GM21737 (cell line): ENCODE measurements around the gene PKLR.
"Not testable (repeated sequence)": the region's sequence is repeated elsewhere in the genome, so short reads cannot be mapped to it uniquely, and the experiment has no call there.

Experiments used
- ATAC-seq: cut with Tn5 transposase; IDR thresholded peaks from one replicate; pipeline ENCODE4 v1.9.1; 2021; ENCODE audit warnings: mild to moderate bottlenecking, moderate library complexity; ENCODE audit not compliant: unreplicated experiment

PKLR gene

DNA sequence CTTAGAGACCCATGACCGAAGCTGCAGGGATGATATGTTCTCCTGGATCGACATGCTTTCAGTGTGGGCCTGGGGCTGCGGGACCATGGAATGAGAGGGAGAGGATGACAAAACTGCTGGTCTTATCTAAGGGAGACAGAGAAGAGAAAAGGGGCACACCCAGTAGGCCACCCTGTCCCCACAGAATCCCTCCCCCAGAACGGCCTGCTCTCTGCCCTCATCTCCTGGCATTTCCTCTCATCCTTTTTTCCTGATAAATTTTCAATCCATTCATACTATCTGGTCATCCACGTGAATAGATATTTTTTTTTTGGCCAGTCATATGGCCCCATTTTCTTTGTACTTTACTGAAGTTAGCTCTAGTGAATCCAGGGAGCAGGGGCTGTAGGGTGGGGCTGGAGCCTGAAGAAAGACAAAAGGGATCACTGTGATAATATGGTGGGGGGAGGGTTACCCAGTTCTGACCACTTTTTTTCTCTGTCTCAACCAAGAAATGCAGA is at the start of gene PKLR:
TSS of gene PKLR (minus strand) at position 97 of the 500 bp plus-strand sequence. CDS start at position 54, 43 bp downstream.
- ATAC-seq = no peak

- no peak for ATAC-seq
Observed at GRCh38 chr1:155342842-155343241, 41.6 kb upstream of the PKLR start.

- no peak for ATAC-seq
Observed at GRCh38 chr1:155339515-155340097, 38.4 kb upstream of the PKLR start.

DNA sequence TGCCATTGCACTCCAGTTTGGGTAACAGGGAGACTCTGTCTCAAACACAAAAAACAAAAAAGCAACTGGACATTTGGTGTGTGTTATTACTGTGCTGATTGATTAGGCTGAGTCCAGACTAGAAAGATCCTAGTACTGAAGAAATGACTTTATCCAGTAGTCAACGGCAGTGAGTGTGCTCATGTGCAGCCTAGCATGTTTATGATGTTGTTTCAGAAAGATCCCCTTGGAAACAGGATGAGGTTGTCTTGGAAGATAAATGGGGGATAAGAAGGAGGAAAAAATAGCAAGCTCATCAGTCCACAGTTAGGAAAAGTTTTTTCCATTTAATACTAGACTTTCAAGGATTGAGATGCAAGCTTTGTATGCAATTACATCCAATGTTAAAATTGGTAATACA is 33.7 kb upstream of the PKLR start:
- ATAC-seq = no peak

GRCh38 chr1:155329980-155330598 is 28.9 kb upstream of the PKLR start:
- no peak for ATAC-seq

DNA sequence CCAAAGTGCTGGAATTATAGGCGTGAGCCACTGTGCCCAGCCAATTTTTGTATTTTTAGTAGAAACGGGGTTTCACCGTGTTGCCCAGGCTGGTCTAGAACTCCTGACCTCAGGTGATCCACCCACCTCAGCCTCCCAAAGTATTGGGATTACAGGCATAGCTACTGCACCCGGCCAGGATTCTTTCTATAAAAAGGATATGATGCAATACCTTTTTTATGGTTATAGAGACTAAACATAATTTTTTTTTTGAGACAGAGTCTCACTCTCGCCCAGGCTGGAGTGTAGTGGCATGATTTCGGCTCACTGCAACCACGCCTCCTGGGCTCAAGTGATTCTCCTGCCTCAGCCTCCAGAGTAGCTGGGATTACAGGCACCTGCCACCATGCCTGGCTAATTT is 27.6 kb upstream of the PKLR start:
- ATAC-seq = not testable (repeated sequence)

DNA sequence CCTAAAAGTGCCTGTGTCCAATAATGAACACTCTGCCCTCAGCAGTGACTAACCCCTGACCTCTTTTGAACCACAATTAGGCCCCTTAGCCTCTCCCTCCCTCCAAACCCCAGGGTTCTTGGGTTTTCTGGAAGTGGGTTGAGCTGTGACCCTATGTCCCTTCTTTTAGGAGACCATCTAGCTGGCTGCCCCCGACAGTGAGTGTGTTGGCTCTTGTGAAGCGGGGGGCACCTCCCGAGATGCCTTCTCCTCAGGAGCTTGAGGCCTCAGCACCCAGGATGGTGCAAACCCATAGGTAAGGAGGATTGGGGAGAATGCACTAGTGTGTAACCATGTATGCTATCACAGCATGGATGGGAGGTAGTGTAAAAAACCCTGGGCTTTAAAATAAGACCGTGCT is 26.7 kb upstream of the PKLR start:
- no peak for ATAC-seq

DNA sequence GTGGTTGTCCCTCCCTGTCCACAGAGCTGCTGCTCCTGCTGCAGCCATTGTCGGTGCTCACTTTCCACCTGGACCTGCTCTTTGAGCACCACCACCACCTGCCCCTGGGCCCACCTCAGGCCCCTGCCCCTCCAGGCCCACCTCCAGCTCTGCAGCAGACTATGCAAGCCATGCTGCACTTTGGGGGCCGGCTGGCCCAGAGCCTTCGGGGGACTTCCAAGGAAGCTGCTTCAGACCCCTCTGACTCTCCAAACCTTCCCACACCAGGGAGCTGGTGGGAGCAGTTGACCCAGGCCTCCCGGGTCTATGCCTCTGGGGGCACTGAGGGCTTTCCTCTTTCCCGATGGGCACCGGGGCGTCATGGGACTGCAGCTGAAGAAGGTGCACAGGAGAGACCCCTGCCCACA is 25.4 kb upstream of the PKLR start:
- ATAC-seq = no peak

GRCh38 chr1:155326020-155326526 is 24.8 kb upstream of the PKLR start:
- no peak for ATAC-seq

DNA sequence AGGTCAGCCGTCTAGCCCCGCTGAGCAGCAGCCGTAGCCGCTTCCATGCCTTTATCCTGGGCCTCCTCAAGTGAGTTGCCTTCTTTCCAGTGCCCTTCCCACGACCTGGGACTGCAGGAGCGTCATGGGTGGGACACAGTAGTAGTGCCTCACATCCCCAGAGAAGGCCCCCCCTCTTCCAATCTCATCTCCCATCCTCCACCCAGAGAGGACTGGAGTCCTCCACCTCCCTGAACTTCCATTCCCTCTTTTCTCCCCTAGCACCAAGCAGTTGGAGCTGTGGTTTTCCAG is 24.3 kb upstream of the PKLR start:
- ATAC-seq = no peak

DNA sequence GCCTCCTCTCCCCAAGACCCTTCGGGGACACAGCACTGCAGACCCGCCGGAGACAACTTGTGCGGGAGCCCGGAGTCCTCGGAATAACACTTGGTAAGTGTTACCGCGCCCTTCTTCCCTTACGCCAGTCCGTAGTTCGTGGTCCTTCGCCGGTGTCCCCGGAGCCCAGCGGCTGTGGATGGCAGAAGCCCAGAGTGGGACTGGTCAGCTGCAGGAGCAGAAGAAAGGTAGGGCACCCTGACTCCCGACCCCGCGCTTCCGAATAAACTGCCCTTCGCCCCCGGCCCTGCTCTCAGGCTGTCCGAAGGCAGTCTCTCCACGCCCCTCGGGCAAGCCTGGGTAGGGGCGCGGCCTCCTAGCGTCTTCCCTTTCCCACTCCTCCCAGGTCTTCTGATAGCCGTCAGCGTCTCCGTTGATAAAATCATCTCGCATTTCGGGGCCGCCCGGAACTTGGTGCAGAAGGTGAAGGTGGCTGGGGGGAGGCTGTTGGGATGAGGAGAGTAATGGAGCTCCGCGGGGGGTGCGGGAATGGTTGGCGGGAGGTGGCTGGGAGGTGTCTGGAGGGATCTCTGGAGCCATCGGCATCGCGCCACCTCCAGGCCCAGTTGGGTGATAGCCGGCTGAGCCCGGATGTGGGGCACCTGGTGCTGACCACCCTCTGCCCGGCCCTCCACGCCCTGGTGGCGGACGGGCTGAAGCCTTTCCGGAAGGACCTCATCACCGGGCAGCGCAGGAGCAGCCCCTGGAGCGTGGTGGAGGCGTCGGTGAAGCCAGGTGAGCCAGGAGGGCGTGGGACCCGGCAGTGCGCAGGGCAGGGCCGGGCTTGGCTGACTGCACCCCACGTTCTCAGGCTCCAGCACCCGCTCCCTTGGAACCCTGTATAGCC is 23.7 kb upstream of the PKLR start:
- no peak for ATAC-seq

- ATAC-seq = peak; percentile 59
Observed at GRCh38 chr1:155324037-155324716, 22.9 kb upstream of the PKLR start.

GRCh38 chr1:155323729-155324036 is 22.4 kb upstream of the PKLR start:
- ATAC-seq = peak; percentile 36

DNA sequence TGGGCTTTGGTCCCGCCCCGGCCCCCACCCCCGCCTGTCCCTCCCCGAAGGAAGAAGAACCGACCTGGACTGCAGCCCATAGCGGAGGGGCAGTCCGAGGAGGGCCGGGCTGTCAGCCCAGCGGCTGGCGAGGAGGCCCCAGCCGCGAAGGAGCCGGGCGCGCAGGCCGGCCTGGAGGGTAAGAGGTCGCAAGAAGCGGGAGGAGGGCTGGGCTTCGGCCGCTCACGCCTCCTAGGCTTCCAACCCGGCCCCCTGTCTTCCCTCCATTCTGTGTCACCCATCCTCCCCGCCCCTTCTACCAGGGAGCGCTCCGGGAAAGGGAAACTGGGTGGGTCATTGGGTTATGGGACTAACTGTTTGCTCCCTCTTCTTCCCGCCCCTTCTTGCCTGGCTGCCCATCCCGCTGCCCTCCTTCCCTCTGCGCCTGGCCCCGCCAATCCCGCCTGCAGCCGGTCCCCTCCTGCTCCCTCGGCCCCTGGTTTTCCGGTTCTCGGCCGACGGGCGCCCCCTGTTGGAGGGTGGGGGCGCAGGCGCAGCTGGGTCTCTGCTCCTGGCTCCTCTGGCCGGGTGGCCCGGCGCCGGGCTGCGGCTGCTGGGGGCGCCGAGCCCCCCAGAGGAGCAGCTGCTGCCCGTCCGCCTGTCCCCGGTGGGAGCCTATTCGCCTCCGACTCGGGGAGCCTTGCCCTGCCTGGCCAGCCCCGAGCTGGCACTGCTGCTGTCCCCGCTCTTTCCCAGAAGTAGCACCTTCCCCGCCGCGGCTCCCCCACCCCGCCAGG is 21.9 kb upstream of the PKLR start:
- peak; percentile 37 for ATAC-seq

- ATAC-seq = no peak
Observed at GRCh38 chr1:155322571-155322952, 21.3 kb upstream of the PKLR start.

DNA sequence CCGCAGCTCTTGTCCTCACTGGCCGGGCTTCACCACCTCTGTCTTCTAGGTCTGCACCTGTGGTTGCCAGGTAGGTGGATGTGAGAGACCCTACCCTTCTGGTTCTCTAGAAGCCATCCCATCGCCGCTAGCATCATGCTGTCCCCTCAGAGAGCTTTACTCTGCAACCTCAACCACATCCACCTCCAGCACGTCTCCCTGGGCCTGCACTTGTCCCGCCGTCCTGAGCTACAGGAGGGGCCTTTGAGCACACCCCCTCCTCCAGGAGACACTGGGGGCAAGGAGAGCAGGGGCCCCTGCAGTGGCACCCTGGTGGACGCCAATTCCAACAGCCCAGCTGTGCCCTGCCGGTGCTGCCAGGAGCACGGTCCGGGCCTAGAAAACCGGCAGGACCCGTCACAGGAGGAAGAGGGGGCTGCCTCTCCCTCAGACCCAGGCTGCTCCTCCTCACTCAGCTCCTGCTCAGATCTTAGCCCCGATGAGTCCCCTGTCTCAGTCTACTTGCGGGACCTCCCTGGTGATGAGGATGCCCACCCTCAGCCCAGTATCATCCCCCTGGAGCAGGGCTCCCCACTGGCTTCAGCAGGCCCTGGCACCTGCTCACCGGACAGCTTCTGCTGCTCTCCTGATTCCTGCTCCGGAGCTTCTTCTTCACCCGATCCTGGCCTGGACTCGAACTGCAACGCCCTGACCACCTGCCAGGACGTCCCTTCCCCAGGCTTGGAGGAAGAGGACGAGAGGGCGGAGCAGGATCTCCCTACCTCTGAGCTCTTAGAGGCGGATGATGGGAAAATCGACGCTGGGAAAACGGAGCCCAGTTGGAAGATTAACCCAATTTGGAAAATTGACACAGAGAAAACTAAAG is 20.6 kb upstream of the PKLR start:
- ATAC-seq = no peak

DNA sequence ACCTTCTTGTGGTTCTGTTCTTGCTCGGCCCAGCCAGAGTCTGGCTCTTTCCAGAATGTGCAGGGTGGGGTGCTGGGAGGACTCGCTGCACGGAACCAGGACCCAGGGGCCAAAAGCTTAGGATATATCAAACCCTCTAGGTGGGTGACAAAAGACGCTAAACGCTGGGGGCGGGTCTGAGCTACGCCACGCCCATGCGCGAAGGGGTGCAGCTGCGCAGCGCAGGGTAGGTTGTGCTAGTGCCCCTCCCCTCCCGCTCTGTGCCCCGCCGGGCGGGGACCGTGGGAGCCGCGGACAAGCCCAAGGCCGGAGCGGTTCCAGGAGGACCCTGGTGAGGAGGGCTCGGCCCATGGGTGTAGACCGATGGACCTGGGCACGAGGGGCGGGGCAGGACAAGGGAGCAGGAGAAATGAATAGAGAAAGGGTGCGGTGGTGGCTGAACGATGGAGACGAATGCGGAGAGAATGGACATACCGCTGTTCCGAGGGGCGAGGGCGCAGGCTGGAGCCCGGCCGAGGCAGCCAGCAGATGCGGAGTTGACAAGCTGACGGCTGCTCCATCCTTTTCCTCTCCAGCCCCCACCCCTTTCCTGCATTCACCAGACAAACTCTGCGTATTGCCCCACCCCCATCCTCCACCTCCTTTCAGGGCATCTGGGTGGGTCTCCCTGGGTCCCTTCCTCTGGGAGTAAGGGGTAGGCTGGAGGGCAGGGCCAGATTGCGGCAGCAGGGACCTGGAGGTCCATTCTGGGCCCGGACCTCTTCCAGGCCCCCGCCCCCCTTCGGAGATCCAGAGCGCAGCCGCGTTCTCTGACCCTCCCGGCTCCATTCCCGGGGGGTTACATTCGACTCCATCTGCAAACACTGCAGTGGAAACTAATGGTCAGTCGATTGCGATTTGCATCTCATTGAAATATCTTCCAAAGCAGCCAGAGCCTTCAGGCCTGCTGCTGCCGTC is 19.7 kb upstream of the PKLR start, which contains the start of gene RUSC1:
TSS of gene RUSC1 (plus strand) at position 234 of the 957 bp plus-strand sequence. CDS start 880 bp downstream, outside the sequence.
- ATAC-seq = peak; percentile 23

GRCh38 chr1:155320252-155320651 is 19.0 kb upstream of the PKLR start:
- ATAC-seq = no peak
